HG02610 (cell line): Measurements from ENCODE around the gene LRIT1.

Source experiments
- ATAC-seq: cut with Tn5 transposase; IDR thresholded peaks from one replicate; pipeline ENCODE4 v1.9.1; 2021; ENCODE audit warnings: mild to moderate bottlenecking, moderate library complexity; ENCODE audit not compliant: unreplicated experiment

Gene LRIT1

GRCh38 chr10:84195044-84195830 lies 46.1 kb downstream of the LRIT1 start:
- ATAC-seq, result no peak

- peak; percentile 52 for ATAC-seq
These were observed 46.8 kb downstream of the LRIT1 start, which contains the start of gene CDHR1 for GRCh38 chr10:84194424-84195043. CDHR1 (plus strand) TSS chr10:84194537; CDS start chr10:84194761, 224 bp downstream.

DNA sequence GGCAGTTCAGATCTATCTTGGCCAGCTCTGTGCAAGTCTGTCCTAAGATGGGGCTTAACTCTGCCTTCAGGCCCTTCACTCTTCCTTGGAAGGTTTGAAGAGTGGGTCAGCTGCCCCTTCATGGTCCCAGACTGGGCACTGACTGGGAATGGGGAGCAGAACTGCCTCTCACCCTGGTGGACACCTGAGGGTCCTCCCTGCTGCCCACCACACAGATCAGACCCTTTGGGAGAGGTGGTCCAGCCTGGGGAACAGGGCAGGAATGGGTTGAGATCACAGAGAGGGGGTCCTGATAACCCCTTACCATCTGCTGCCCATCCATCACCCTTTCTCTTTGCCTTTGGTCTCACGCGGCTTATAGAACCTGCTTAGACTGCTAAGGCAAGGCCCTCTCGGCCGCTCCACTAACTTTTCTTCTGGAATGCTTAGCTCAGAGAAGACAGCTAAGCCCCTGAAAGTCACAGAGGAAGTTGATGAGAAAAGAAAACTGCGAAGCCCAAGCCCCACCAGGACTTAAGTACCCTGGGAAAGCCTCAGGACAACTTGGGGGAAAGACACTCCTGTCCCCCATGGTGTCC lies 47.4 kb downstream of the LRIT1 start:
- no peak for ATAC-seq

GRCh38 chr10:84193327-84193726 lies 48.0 kb downstream of the LRIT1 start:
- ATAC-seq, result no peak

- no peak for ATAC-seq
These were observed 50.2 kb downstream of the LRIT1 start for GRCh38 chr10:84191106-84191505.

- ATAC-seq, result no peak
These were observed 50.7 kb downstream of the LRIT1 start for GRCh38 chr10:84190621-84191020.

DNA sequence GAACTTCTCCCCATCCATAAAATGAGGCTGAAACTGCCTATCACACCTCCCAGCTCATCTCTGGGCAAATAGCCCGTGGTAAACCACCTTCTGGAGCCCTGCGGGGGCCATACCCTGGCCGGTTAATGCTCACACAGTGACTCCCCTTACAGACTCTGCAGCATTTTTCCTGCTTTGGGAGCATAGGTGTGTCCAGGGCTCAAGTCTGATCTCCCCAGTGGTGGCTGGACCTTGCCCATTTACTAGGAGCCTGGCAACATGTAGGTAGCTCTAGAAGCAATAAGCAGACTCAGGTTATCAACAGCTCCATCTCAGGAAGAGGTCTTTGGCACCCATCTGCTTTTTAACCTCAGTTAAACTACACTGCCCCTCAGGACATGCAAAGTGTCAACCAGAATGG lies 52.5 kb downstream of the LRIT1 start:
- no peak for ATAC-seq

GRCh38 chr10:84185526-84186175 lies 55.7 kb downstream of the LRIT1 start:
- ATAC-seq, result no peak

DNA sequence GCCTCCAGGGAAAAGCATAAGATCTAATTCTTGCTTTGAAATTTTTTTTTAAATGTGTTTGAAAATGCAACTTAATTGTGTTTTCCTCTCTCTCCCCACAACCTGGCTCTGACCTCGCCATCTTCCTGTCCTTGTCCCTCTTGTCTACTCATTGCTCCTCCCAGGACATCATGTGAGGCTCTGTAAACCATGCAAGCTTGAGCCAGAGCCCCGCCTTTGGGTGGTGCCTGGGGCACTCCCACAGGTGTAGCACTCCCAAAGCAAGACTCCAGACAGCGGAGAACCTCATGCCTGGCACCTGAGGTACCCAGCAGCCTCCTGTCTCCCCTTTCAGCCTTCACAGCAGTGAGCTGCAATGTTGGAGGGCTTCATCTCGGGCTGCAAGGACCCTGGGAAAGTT lies 56.8 kb downstream of the LRIT1 start:
- no peak for ATAC-seq

GRCh38 chr10:84181631-84182030 lies 59.7 kb downstream of the LRIT1 start:
- no peak for ATAC-seq
